H9 (cell line): ENCODE results near the gene LPXN. TPM values are rescaled to one million over a fixed set of nuclear protein-coding genes. Genes with fewer than 3 reads are reported as not detected.

Source experiments
- DNase-seq: peaks from one replicate; pipeline ENCODE4 v3.0.0-alpha.2; 2017
- H2AFZ ChIP-seq: one replicate; pipeline ENCODE4 v1.6.1; 2013; ENCODE audit warnings: mild to moderate bottlenecking, low read length, control low read depth, moderate library complexity
- H2AK5ac ChIP-seq: 2 replicates; pipeline ENCODE4 v1.6.1; 2013; ENCODE audit warnings: low read length, control low read depth, mixed read lengths; ENCODE audit not compliant: insufficient read length
- H2BK120ac ChIP-seq: one replicate; pipeline ENCODE4 v1.6.1; 2013; ENCODE audit warnings: low read depth, mild to moderate bottlenecking, low read length, control low read depth, inconsistent platforms; ENCODE audit not compliant: poor library complexity, severe bottlenecking
- H2BK12ac ChIP-seq: 2 replicates; pipeline ENCODE4 v1.6.1; 2013; ENCODE audit warnings: low read length, control low read depth, mixed read lengths, low read depth; ENCODE audit not compliant: insufficient read length
- H2BK15ac ChIP-seq: 2 replicates; pipeline ENCODE4 v1.6.1; 2013; ENCODE audit warnings: low read depth, low read length, control low read depth
- H2BK20ac ChIP-seq: one replicate; pipeline ENCODE4 v1.6.1; 2013; ENCODE audit warnings: low read depth, mild to moderate bottlenecking, low read length, control low read depth, inconsistent platforms; ENCODE audit not compliant: poor library complexity, severe bottlenecking
- H2BK5ac ChIP-seq: 2 replicates; pipeline ENCODE4 v1.6.1; 2013; ENCODE audit warnings: low read length, control low read depth, mixed read lengths; ENCODE audit not compliant: insufficient read length
- H3K14ac ChIP-seq: 2 replicates; pipeline ENCODE4 v1.6.1; 2013; ENCODE audit warnings: low read length, control low read depth; ENCODE audit not compliant: insufficient read depth
- H3K18ac ChIP-seq: 2 replicates; pipeline ENCODE4 v1.6.1; 2013; ENCODE audit warnings: low read depth, mild to moderate bottlenecking, mixed read lengths, low read length, control low read depth; ENCODE audit not compliant: insufficient read length
- H3K23ac ChIP-seq: 2 replicates; pipeline ENCODE4 v1.6.1; 2013; ENCODE audit warnings: low read length, control low read depth, mixed read lengths, low read depth; ENCODE audit not compliant: insufficient read length
- H3K23me2 ChIP-seq: 2 replicates; pipeline ENCODE4 v1.6.1; 2013; ENCODE audit warnings: low read depth, mild to moderate bottlenecking, mixed read lengths, low read length, control low read depth; ENCODE audit not compliant: insufficient read length, poor library complexity, severe bottlenecking
- H3K27ac ChIP-seq: 2 replicates; pipeline ENCODE4 v1.5.1; 2013; ENCODE audit warnings: low read length, control low read depth, mixed read lengths, low read depth; ENCODE audit not compliant: insufficient read length
- H3K27me3 ChIP-seq: 2 replicates; pipeline ENCODE4 v1.6.1; 2013; ENCODE audit warnings: low read length, control low read depth, inconsistent platforms; ENCODE audit not compliant: insufficient read depth
- H3K4ac ChIP-seq: 2 replicates; pipeline ENCODE4 v1.6.1; 2013; ENCODE audit warnings: low read depth, mild to moderate bottlenecking, control low read depth, inconsistent platforms, low read length, moderate library complexity
- H3K4me1 ChIP-seq: 2 replicates; pipeline ENCODE4 v1.6.1; 2013; ENCODE audit warnings: low read length, control low read depth, inconsistent platforms; ENCODE audit not compliant: insufficient read depth
- H3K4me2 ChIP-seq: 2 replicates; pipeline ENCODE4 v1.6.1; 2013; ENCODE audit warnings: low read length, control low read depth, mixed read lengths; ENCODE audit not compliant: insufficient read length, insufficient read depth
- H3K56ac ChIP-seq: 2 replicates; pipeline ENCODE4 v1.6.1; 2013; ENCODE audit warnings: low read depth, mild to moderate bottlenecking, mixed read lengths, low read length, control low read depth; ENCODE audit not compliant: insufficient read length
- H3K79me1 ChIP-seq: 2 replicates; pipeline ENCODE4 v1.6.1; 2013; ENCODE audit warnings: low read depth, mild to moderate bottlenecking, moderate library complexity, low read length, control low read depth, inconsistent platforms; ENCODE audit not compliant: insufficient read depth, poor library complexity, severe bottlenecking
- H3K79me2 ChIP-seq: 2 replicates; pipeline ENCODE4 v1.6.1; 2013; ENCODE audit warnings: low read length, control low read depth, inconsistent platforms; ENCODE audit not compliant: insufficient read depth
- H3K9ac ChIP-seq: 2 replicates; pipeline ENCODE4 v1.6.1; 2013; ENCODE audit warnings: low read length, control low read depth, mixed read lengths; ENCODE audit not compliant: insufficient read length; ENCODE audit errors: extremely low read depth
- H3K9me3 ChIP-seq: one replicate; pipeline ENCODE4 v1.6.1; 2013; ENCODE audit warnings: low read depth, low read length, inconsistent platforms; ENCODE audit not compliant: control insufficient read depth
- H3T11ph ChIP-seq: one replicate; pipeline ENCODE4 v1.6.1; 2013; ENCODE audit warnings: mild to moderate bottlenecking, low read length, control low read depth, inconsistent platforms
- H4K20me1 ChIP-seq: one replicate; pipeline ENCODE4 v1.6.1; 2013; ENCODE audit not compliant: control insufficient read depth, insufficient read length, insufficient read depth
- H4K5ac ChIP-seq: 2 replicates; pipeline ENCODE4 v1.6.1; 2013; ENCODE audit warnings: low read depth, mild to moderate bottlenecking, mixed read lengths, low read length, control low read depth; ENCODE audit not compliant: insufficient read length
- H4K8ac ChIP-seq: replicated peaks from 2 replicates; pipeline ENCODE4 v1.6.1; 2013; ENCODE audit warnings: low read length, control low read depth, mixed read lengths, low read depth; ENCODE audit not compliant: insufficient read length
- H4K91ac ChIP-seq: 2 replicates; pipeline ENCODE4 v1.6.1; 2013; ENCODE audit warnings: low read depth, mild to moderate bottlenecking, moderate library complexity, mixed read lengths, low read length, control low read depth; ENCODE audit not compliant: insufficient read length
- H3K27ac Mint-ChIP-seq, 3 experiments: 2 replicates in 2 of 3; 3 replicates in 1 of 3; pipeline ENCODE4 v1.8.0; 2020 to 2021; ENCODE audit warnings: mixed read lengths in 3 of 3, mild to moderate bottlenecking in 1 of 3, moderate library complexity in 1 of 3
- H3K27me3 Mint-ChIP-seq: 2 replicates; pipeline ENCODE4 v1.8.0; 2021; ENCODE audit warnings: low read depth, mild to moderate bottlenecking, moderate library complexity, mixed read lengths
- H3K36me3 Mint-ChIP-seq, 3 experiments: 2 replicates in 2 of 3; 3 replicates in 1 of 3; pipeline ENCODE4 v1.8.0; 2020 to 2021; ENCODE audit warnings: low read depth in 3 of 3, mixed read lengths in 3 of 3; ENCODE audit not compliant: insufficient read depth in 1 of 3
- H3K4me1 Mint-ChIP-seq, 2 experiments: 2 replicates each; pipeline ENCODE4 v1.8.0; 2020; ENCODE audit warnings: mixed read lengths in 2 of 2
- H3K4me3 Mint-ChIP-seq, 2 experiments: 2 replicates in 1 of 2; 3 replicates in 1 of 2; pipeline ENCODE4 v1.8.0; 2020 to 2021; ENCODE audit warnings: mild to moderate bottlenecking in 2 of 2, mixed read lengths in 2 of 2, moderate library complexity in 1 of 2
- H3K9me3 Mint-ChIP-seq, 2 experiments: 2 replicates in 1 of 2; 3 replicates in 1 of 2; pipeline ENCODE4 v1.8.0; 2020; ENCODE audit warnings: mild to moderate bottlenecking in 2 of 2, mixed read lengths in 2 of 2, moderate library complexity in 1 of 2
- WGBS: extraction: QIAGEN DNeasy Blood & Tissue Kit; methylation state at CpG from one replicate; pipeline ENCODE4 v1.1.7; 2013; ENCODE audit warnings: missing lambda C conversion rate, low lambda C conversion rate, mixed read lengths; ENCODE audit not compliant: insufficient read length; ENCODE audit errors: extremely low coverage; 5-methylcytosine and 5-hydroxymethylcytosine counted together
- total RNA-seq: library from RNA; stranded (reverse); gene quantifications from 2 replicates; pipeline ENCODE4 v1.2.1, GENCODE V29; 2021
- TF ChIP-seq, protein P1 (sequence below): fragments of 200-600 bp; sonication (generic); conservative IDR thresholded peaks from 3 replicates; pipeline ENCODE4 v1.8.0; 2021; ENCODE audit warnings: antibody characterized with exemption, mild to moderate bottlenecking

LPXN gene
- total RNA-seq, 1 experiment from 2014 or later: 1.4 TPM

DNA sequence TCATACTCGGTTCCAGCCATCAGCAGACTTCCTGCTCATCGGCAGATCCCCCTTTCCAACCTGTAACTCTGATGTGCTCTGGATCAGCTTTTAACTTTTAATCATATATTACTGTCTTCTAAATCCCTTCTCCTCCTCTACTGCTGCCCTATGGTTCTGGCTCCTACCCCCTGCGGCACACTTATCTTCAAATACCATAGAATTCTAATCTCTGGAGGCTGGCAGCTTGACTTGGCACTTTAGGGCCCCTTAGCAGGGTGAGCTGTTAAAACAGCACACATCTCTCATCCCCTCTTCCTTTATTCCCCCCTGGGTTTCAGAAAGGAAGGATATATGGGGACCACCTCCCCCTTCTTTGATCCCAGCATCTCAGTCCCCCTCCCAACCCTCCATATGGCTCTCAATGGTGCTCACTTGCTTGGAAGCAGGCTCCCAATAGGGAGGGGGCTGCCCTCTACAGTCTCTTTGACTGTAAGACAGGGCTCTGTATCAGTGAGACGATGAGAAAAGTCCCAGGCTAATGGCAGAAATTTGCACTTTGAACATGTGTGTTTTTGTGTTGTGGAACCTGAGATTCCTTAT is 42.4 kb upstream of the LPXN start:
- no peak overlapping the region for H3K4ac ChIP-seq
- H4K91ac ChIP-seq: no peak overlapping the region
- H3T11ph ChIP-seq: no peak overlapping the region
- no peaks in the 10 kb centered on the region for H3K9me3 ChIP-seq
- Mint-ChIP-seq H3K36me3 (peaks cover 51 to 80% (median 77%) of the 10 kb centered on the region in 3 experiments; a peak in 6 of 7 replicates), H3K4me1 (0 out of 4 replicates have a peak, but pooled peaks cover 0 to 2% of the 10 kb centered on the region in 2 experiments), H3K27ac (peak overlapping the region in 2 of 3 experiments; percentile 11 to 49; a peak in 2 of 7 replicates), H3K9me3 (no peaks in the 10 kb centered on the region; a peak in 1 of 5 replicates), H3K27me3 (no peaks in the 10 kb centered on the region), H3K4me3 (no peak overlapping the region)
- no peaks in the 10 kb centered on the region for H3K79me1 ChIP-seq
- no peak overlapping the region for H3K18ac ChIP-seq
- no peak overlapping the region for H3K23ac ChIP-seq
- TF ChIP-seq, protein P1, sequence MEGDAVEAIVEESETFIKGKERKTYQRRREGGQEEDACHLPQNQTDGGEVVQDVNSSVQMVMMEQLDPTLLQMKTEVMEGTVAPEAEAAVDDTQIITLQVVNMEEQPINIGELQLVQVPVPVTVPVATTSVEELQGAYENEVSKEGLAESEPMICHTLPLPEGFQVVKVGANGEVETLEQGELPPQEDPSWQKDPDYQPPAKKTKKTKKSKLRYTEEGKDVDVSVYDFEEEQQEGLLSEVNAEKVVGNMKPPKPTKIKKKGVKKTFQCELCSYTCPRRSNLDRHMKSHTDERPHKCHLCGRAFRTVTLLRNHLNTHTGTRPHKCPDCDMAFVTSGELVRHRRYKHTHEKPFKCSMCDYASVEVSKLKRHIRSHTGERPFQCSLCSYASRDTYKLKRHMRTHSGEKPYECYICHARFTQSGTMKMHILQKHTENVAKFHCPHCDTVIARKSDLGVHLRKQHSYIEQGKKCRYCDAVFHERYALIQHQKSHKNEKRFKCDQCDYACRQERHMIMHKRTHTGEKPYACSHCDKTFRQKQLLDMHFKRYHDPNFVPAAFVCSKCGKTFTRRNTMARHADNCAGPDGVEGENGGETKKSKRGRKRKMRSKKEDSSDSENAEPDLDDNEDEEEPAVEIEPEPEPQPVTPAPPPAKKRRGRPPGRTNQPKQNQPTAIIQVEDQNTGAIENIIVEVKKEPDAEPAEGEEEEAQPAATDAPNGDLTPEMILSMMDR: peak; percentile 44; the same call in 2 of the 3 replicates
- H4K8ac ChIP-seq: no peak overlapping the region
- H2AFZ ChIP-seq: no peak overlapping the region
- no peak overlapping the region for H3K27ac ChIP-seq
- no peaks in the 10 kb centered on the region for H3K79me2 ChIP-seq
- no peak overlapping the region for H2AK5ac ChIP-seq
- no peaks in the 10 kb centered on the region for H4K20me1 ChIP-seq
- H2BK20ac ChIP-seq: no peak overlapping the region
- DNase-seq: no peak
- no peak overlapping the region for H2BK15ac ChIP-seq
- no peaks in the 10 kb centered on the region for H3K23me2 ChIP-seq
- H2BK12ac ChIP-seq: no peak overlapping the region
- H3K4me1 ChIP-seq: no peaks in the 10 kb centered on the region
- H2BK120ac ChIP-seq: no peak overlapping the region
- H2BK5ac ChIP-seq: no peak overlapping the region
- no peaks in the 10 kb centered on the region; the same call in 1 of the 2 replicates for H3K27me3 ChIP-seq
- H4K5ac ChIP-seq: no peak overlapping the region
- H3K4me2 ChIP-seq: no peak overlapping the region
- H3K9ac ChIP-seq: no peak overlapping the region
- no CpG with 5 or more reads among the region's 4 CpGs for WGBS
- H3K14ac ChIP-seq: no peak overlapping the region
- H3K56ac ChIP-seq: no peak overlapping the region
